H9 (cell line): Measurements from ENCODE around the gene KCNIP1. TPM values are rescaled to one million over a fixed set of nuclear protein-coding genes. Genes with fewer than 3 reads are reported as not detected.
A peak's percentile ranks its signal among the peaks of the same experiment; 100 is the strongest.

Experiments used
- DNase-seq: peaks from one replicate; pipeline ENCODE4 v3.0.0-alpha.2; 2017
- H2AFZ ChIP-seq: one replicate; pipeline ENCODE4 v1.6.1; 2013; ENCODE audit warnings: mild to moderate bottlenecking, low read length, control low read depth, moderate library complexity
- H2AK5ac ChIP-seq: 2 replicates; pipeline ENCODE4 v1.6.1; 2013; ENCODE audit warnings: low read length, control low read depth, mixed read lengths; ENCODE audit not compliant: insufficient read length
- H2BK120ac ChIP-seq: one replicate; pipeline ENCODE4 v1.6.1; 2013; ENCODE audit warnings: low read depth, mild to moderate bottlenecking, low read length, control low read depth, inconsistent platforms; ENCODE audit not compliant: poor library complexity, severe bottlenecking
- H2BK12ac ChIP-seq: 2 replicates; pipeline ENCODE4 v1.6.1; 2013; ENCODE audit warnings: low read length, control low read depth, mixed read lengths, low read depth; ENCODE audit not compliant: insufficient read length
- H2BK15ac ChIP-seq: 2 replicates; pipeline ENCODE4 v1.6.1; 2013; ENCODE audit warnings: low read depth, low read length, control low read depth
- H2BK20ac ChIP-seq: one replicate; pipeline ENCODE4 v1.6.1; 2013; ENCODE audit warnings: low read depth, mild to moderate bottlenecking, low read length, control low read depth, inconsistent platforms; ENCODE audit not compliant: poor library complexity, severe bottlenecking
- H2BK5ac ChIP-seq: 2 replicates; pipeline ENCODE4 v1.6.1; 2013; ENCODE audit warnings: low read length, control low read depth, mixed read lengths; ENCODE audit not compliant: insufficient read length
- H3K14ac ChIP-seq: 2 replicates; pipeline ENCODE4 v1.6.1; 2013; ENCODE audit warnings: low read length, control low read depth; ENCODE audit not compliant: insufficient read depth
- H3K18ac ChIP-seq: 2 replicates; pipeline ENCODE4 v1.6.1; 2013; ENCODE audit warnings: low read depth, mild to moderate bottlenecking, mixed read lengths, low read length, control low read depth; ENCODE audit not compliant: insufficient read length
- H3K23ac ChIP-seq: 2 replicates; pipeline ENCODE4 v1.6.1; 2013; ENCODE audit warnings: low read length, control low read depth, mixed read lengths, low read depth; ENCODE audit not compliant: insufficient read length
- H3K23me2 ChIP-seq: 2 replicates; pipeline ENCODE4 v1.6.1; 2013; ENCODE audit warnings: low read depth, mild to moderate bottlenecking, mixed read lengths, low read length, control low read depth; ENCODE audit not compliant: insufficient read length, poor library complexity, severe bottlenecking
- H3K27ac ChIP-seq: 2 replicates; pipeline ENCODE4 v1.5.1; 2013; ENCODE audit warnings: low read length, control low read depth, mixed read lengths, low read depth; ENCODE audit not compliant: insufficient read length
- H3K27me3 ChIP-seq: 2 replicates; pipeline ENCODE4 v1.6.1; 2013; ENCODE audit warnings: low read length, control low read depth, inconsistent platforms; ENCODE audit not compliant: insufficient read depth
- H3K4ac ChIP-seq: 2 replicates; pipeline ENCODE4 v1.6.1; 2013; ENCODE audit warnings: low read depth, mild to moderate bottlenecking, control low read depth, inconsistent platforms, low read length, moderate library complexity
- H3K4me1 ChIP-seq: 2 replicates; pipeline ENCODE4 v1.6.1; 2013; ENCODE audit warnings: low read length, control low read depth, inconsistent platforms; ENCODE audit not compliant: insufficient read depth
- H3K4me2 ChIP-seq: 2 replicates; pipeline ENCODE4 v1.6.1; 2013; ENCODE audit warnings: low read length, control low read depth, mixed read lengths; ENCODE audit not compliant: insufficient read length, insufficient read depth
- H3K56ac ChIP-seq: 2 replicates; pipeline ENCODE4 v1.6.1; 2013; ENCODE audit warnings: low read depth, mild to moderate bottlenecking, mixed read lengths, low read length, control low read depth; ENCODE audit not compliant: insufficient read length
- H3K79me1 ChIP-seq: 2 replicates; pipeline ENCODE4 v1.6.1; 2013; ENCODE audit warnings: low read depth, mild to moderate bottlenecking, moderate library complexity, low read length, control low read depth, inconsistent platforms; ENCODE audit not compliant: insufficient read depth, poor library complexity, severe bottlenecking
- H3K79me2 ChIP-seq: 2 replicates; pipeline ENCODE4 v1.6.1; 2013; ENCODE audit warnings: low read length, control low read depth, inconsistent platforms; ENCODE audit not compliant: insufficient read depth
- H3K9ac ChIP-seq: 2 replicates; pipeline ENCODE4 v1.6.1; 2013; ENCODE audit warnings: low read length, control low read depth, mixed read lengths; ENCODE audit not compliant: insufficient read length; ENCODE audit errors: extremely low read depth
- H3K9me3 ChIP-seq: one replicate; pipeline ENCODE4 v1.6.1; 2013; ENCODE audit warnings: low read depth, low read length, inconsistent platforms; ENCODE audit not compliant: control insufficient read depth
- H3T11ph ChIP-seq: one replicate; pipeline ENCODE4 v1.6.1; 2013; ENCODE audit warnings: mild to moderate bottlenecking, low read length, control low read depth, inconsistent platforms
- H4K20me1 ChIP-seq: one replicate; pipeline ENCODE4 v1.6.1; 2013; ENCODE audit not compliant: control insufficient read depth, insufficient read length, insufficient read depth
- H4K5ac ChIP-seq: 2 replicates; pipeline ENCODE4 v1.6.1; 2013; ENCODE audit warnings: low read depth, mild to moderate bottlenecking, mixed read lengths, low read length, control low read depth; ENCODE audit not compliant: insufficient read length
- H4K8ac ChIP-seq: replicated peaks from 2 replicates; pipeline ENCODE4 v1.6.1; 2013; ENCODE audit warnings: low read length, control low read depth, mixed read lengths, low read depth; ENCODE audit not compliant: insufficient read length
- H4K91ac ChIP-seq: 2 replicates; pipeline ENCODE4 v1.6.1; 2013; ENCODE audit warnings: low read depth, mild to moderate bottlenecking, moderate library complexity, mixed read lengths, low read length, control low read depth; ENCODE audit not compliant: insufficient read length
- H3K27ac Mint-ChIP-seq, 3 experiments: 2 replicates in 2 of 3; 3 replicates in 1 of 3; pipeline ENCODE4 v1.8.0; 2020 to 2021; ENCODE audit warnings: mixed read lengths in 3 of 3, mild to moderate bottlenecking in 1 of 3, moderate library complexity in 1 of 3
- H3K27me3 Mint-ChIP-seq: 2 replicates; pipeline ENCODE4 v1.8.0; 2021; ENCODE audit warnings: low read depth, mild to moderate bottlenecking, moderate library complexity, mixed read lengths
- H3K36me3 Mint-ChIP-seq, 3 experiments: 2 replicates in 2 of 3; 3 replicates in 1 of 3; pipeline ENCODE4 v1.8.0; 2020 to 2021; ENCODE audit warnings: low read depth in 3 of 3, mixed read lengths in 3 of 3; ENCODE audit not compliant: insufficient read depth in 1 of 3
- H3K4me1 Mint-ChIP-seq, 2 experiments: 2 replicates each; pipeline ENCODE4 v1.8.0; 2020; ENCODE audit warnings: mixed read lengths in 2 of 2
- H3K4me3 Mint-ChIP-seq, 2 experiments: 2 replicates in 1 of 2; 3 replicates in 1 of 2; pipeline ENCODE4 v1.8.0; 2020 to 2021; ENCODE audit warnings: mild to moderate bottlenecking in 2 of 2, mixed read lengths in 2 of 2, moderate library complexity in 1 of 2
- H3K9me3 Mint-ChIP-seq, 2 experiments: 2 replicates in 1 of 2; 3 replicates in 1 of 2; pipeline ENCODE4 v1.8.0; 2020; ENCODE audit warnings: mild to moderate bottlenecking in 2 of 2, mixed read lengths in 2 of 2, moderate library complexity in 1 of 2
- CTCF ChIP-seq: fragments of 200-600 bp; sonication (generic); conservative IDR thresholded peaks from 3 replicates; pipeline ENCODE4 v1.8.0; 2021; ENCODE audit warnings: antibody characterized with exemption, mild to moderate bottlenecking
- WGBS: extraction: QIAGEN DNeasy Blood & Tissue Kit; methylation state at CpG from one replicate; pipeline ENCODE4 v1.1.7; 2013; ENCODE audit warnings: missing lambda C conversion rate, low lambda C conversion rate, mixed read lengths; ENCODE audit not compliant: insufficient read length; ENCODE audit errors: extremely low coverage; 5-methylcytosine and 5-hydroxymethylcytosine counted together
- total RNA-seq: library from RNA; stranded (reverse); gene quantifications from 2 replicates; pipeline ENCODE4 v1.2.1, GENCODE V29; 2021

Gene KCNIP1
- total RNA-seq, 1 experiment from 2014 or later, result 0.63 TPM

- Histone ChIP-seq H4K8ac (no peak overlapping the region), H4K5ac (no peak overlapping the region), H3K4me2 (no peak overlapping the region), H3K23ac (no peak overlapping the region), H3K79me2 (no peaks in the 10 kb centered on the region), H3T11ph (no peak overlapping the region), H2BK5ac (no peak overlapping the region), H2BK15ac (no peak overlapping the region), H3K79me1 (no peaks in the 10 kb centered on the region), H3K56ac (no peak overlapping the region), H4K20me1 (no peaks in the 10 kb centered on the region), H3K4ac (no peak overlapping the region), H2BK120ac (no peak overlapping the region), H3K27ac (no peak overlapping the region), H3K27me3 (no peaks in the 10 kb centered on the region), H4K91ac (no peak overlapping the region), H3K4me1 (peaks cover 2% of the 10 kb centered on the region; the same call in 1 of the 2 replicates), H3K9me3 (peaks cover 6% of the 10 kb centered on the region), H3K18ac (no peak overlapping the region), H2BK20ac (no peak overlapping the region), H3K14ac (no peak overlapping the region), H2BK12ac (no peak overlapping the region), H3K9ac (no peak overlapping the region), H2AK5ac (no peak overlapping the region), H3K23me2 (peaks cover 4% of the 10 kb centered on the region), H2AFZ (no peak overlapping the region)
- Mint-ChIP-seq H3K36me3 (peaks cover 5 to 16% (median 6%) of the 10 kb centered on the region in 3 experiments; a peak in 5 of 7 replicates), H3K4me1 (peaks cover 52 to 55% of the 10 kb centered on the region in 2 experiments), H3K27ac (no peak overlapping the region), H3K27me3 (peaks cover 24% of the 10 kb centered on the region), H3K9me3 (peaks cover 8 to 14% of the 10 kb centered on the region in 2 experiments), H3K4me3 (no peak overlapping the region)
- no CpG with 5 or more reads among the region's 3 CpGs for WGBS
- DNase-seq, result peak; percentile 8
- TF ChIP-seq CTCF, result no peak
Observed at GRCh38 chr5:170740551-170741205, 236.9 kb downstream of the KCNIP1 start.
